Mucosa of rectum (tissue), 2 donors: ENCODE results near the gene CBL.

Source experiments
- H3K27ac ChIP-seq, 2 donors: one replicate each; pipeline ENCODE4 v1.7.0; 2013; ENCODE audit warnings: inconsistent platforms in 2 of 2, low read depth in 2 of 2, low read length in 2 of 2
- H3K27me3 ChIP-seq, 2 donors: one replicate each; pipeline ENCODE4 v1.7.0; 2013; ENCODE audit warnings: low read length in 2 of 2; ENCODE audit not compliant: control insufficient read depth in 2 of 2, insufficient read depth in 2 of 2
- H3K36me3 ChIP-seq, 2 donors: one replicate each; pipeline ENCODE4 v1.7.0; 2013; ENCODE audit warnings: low read length in 2 of 2; ENCODE audit not compliant: control insufficient read depth in 2 of 2, insufficient read depth in 2 of 2
- H3K4me1 ChIP-seq, 2 donors: one replicate each; pipeline ENCODE4 v1.7.0; 2013; ENCODE audit warnings: low read length in 2 of 2, mild to moderate bottlenecking in 1 of 2; ENCODE audit not compliant: control insufficient read depth in 2 of 2, insufficient read depth in 2 of 2
- H3K4me3 ChIP-seq, 2 donors: one replicate each; pipeline ENCODE4 v1.7.0; 2013; ENCODE audit warnings: low read length in 2 of 2
- H3K9ac ChIP-seq, 2 donors: one replicate each; pipeline ENCODE4 v1.7.0; 2013; ENCODE audit warnings: low read length in 2 of 2, low read depth in 1 of 2, mild to moderate bottlenecking in 1 of 2
- H3K9me3 ChIP-seq, 2 donors: one replicate each; pipeline ENCODE4 v1.7.0; 2013; ENCODE audit warnings: low read length in 2 of 2; ENCODE audit not compliant: control insufficient read depth in 2 of 2
- donor health status: healthy.
- donor health status: Normal muscosa, but diverticular disease.

The CBL gene

GRCh38 chr11:119341222-119342022 is 135.3 kb downstream of the CBL start:
- Histone ChIP-seq H3K27me3 (peaks cover 11 to 19% of the 10 kb centered on the region in 2 donors), H3K9ac (no peak overlapping the region), H3K4me1 (peaks cover 19 to 20% of the 10 kb centered on the region in 2 donors), H3K27ac (peak overlapping the region in 1 of 2 donors; percentile 78), H3K36me3 (peaks cover 2 to 3% of the 10 kb centered on the region in 2 donors), H3K4me3 (peak overlapping the region in 1 of 2 donors; percentile 47), H3K9me3 (no peaks in the 10 kb centered on the region)

- Histone ChIP-seq H3K9ac (no peak overlapping the region), H3K27me3 (peaks cover 11 to 19% of the 10 kb centered on the region in 2 donors), H3K27ac (no peak overlapping the region), H3K4me3 (no peak overlapping the region), H3K9me3 (no peaks in the 10 kb centered on the region), H3K36me3 (peaks cover 0 to under 1% of the 10 kb centered on the region in 2 donors), H3K4me1 (peaks cover 18 to 20% of the 10 kb centered on the region in 2 donors)
These were observed 135.8 kb downstream of the CBL start for GRCh38 chr11:119342023-119342300.

- Histone ChIP-seq H3K4me3 (no peak overlapping the region), H3K9ac (no peak overlapping the region), H3K27me3 (peaks cover 11 to 19% of the 10 kb centered on the region in 2 donors), H3K9me3 (no peaks in the 10 kb centered on the region), H3K36me3 (no peaks in the 10 kb centered on the region), H3K4me1 (peaks cover 13 to 16% of the 10 kb centered on the region in 2 donors), H3K27ac (no peak overlapping the region)
These were observed 136.4 kb downstream of the CBL start for GRCh38 chr11:119342362-119343130.

GRCh38 chr11:119343726-119344125 is 137.6 kb downstream of the CBL start:
- H3K27me3 ChIP-seq: peaks cover 11 to 19% of the 10 kb centered on the region in 2 donors
- H3K9me3 ChIP-seq: no peaks in the 10 kb centered on the region
- H3K4me1 ChIP-seq: peaks cover 11 to 16% of the 10 kb centered on the region in 2 donors
- no peaks in the 10 kb centered on the region for H3K36me3 ChIP-seq
- H3K4me3 ChIP-seq: no peak overlapping the region
- H3K9ac ChIP-seq: no peak overlapping the region
- H3K27ac ChIP-seq: no peak overlapping the region

GRCh38 chr11:119344291-119345010 is 138.3 kb downstream of the CBL start:
- no peaks in the 10 kb centered on the region for H3K36me3 ChIP-seq
- no peak overlapping the region for H3K9ac ChIP-seq
- peaks cover 9 to 12% of the 10 kb centered on the region in 2 donors for H3K4me1 ChIP-seq
- peaks cover 9 to 15% of the 10 kb centered on the region in 2 donors for H3K27me3 ChIP-seq
- H3K4me3 ChIP-seq: no peak overlapping the region
- H3K27ac ChIP-seq: no peak overlapping the region
- H3K9me3 ChIP-seq: no peaks in the 10 kb centered on the region

DNA sequence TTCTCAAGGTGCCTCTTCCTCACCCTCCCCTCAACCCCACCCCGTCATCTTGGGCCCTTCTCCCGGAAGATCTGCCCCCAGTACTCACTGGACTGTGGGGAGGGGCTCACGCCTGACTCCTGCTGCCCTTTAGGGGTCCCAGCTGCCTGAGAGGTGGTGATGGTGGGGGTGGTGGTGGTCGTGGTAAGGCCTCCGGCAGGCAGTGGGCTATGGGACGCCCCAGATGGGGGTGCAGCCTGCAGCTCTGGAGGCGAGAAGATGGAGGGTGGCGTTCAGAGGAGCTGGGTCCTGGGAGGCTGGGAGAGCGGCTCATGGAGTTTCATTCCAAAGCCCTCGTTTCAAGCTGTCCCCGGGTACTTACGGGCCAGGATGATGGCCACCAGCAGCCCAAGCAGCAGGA is 139.5 kb downstream of the CBL start:
- Histone ChIP-seq H3K4me3 (no peak overlapping the region), H3K36me3 (no peaks in the 10 kb centered on the region), H3K27ac (no peak overlapping the region), H3K9ac (no peak overlapping the region), H3K4me1 (peaks cover 4 to 9% of the 10 kb centered on the region in 2 donors), H3K27me3 (peaks cover 10 to 14% of the 10 kb centered on the region in 2 donors), H3K9me3 (no peaks in the 10 kb centered on the region)

GRCh38 chr11:119346605-119347004 is 140.5 kb downstream of the CBL start, which contains the start of gene MFRP:
MFRP (minus strand) TSS chr11:119346705; CDS start chr11:119346513, 192 bp downstream.
- H3K9ac ChIP-seq: no peak within 1 kb of the TSS
- H3K27me3 ChIP-seq: peaks cover 1 to 4% of the 10 kb centered on the region in 2 donors
- no peak within 1 kb of the TSS for H3K4me3 ChIP-seq
- H3K36me3 ChIP-seq: no peaks in the 10 kb centered on the region
- no peaks in the 10 kb centered on the region for H3K9me3 ChIP-seq
- no peak within 1 kb of the TSS for H3K27ac ChIP-seq
- H3K4me1 ChIP-seq: peaks cover 0 to under 1% of the 10 kb centered on the region in 2 donors

GRCh38 chr11:119347242-119347641 is 141.1 kb downstream of the CBL start:
- Histone ChIP-seq H3K27me3 (peaks cover 0 to 1% of the 10 kb centered on the region in 2 donors), H3K36me3 (no peaks in the 10 kb centered on the region), H3K9me3 (no peaks in the 10 kb centered on the region), H3K4me3 (no peak overlapping the region), H3K27ac (no peak overlapping the region), H3K9ac (no peak overlapping the region), H3K4me1 (no peaks in the 10 kb centered on the region)

DNA sequence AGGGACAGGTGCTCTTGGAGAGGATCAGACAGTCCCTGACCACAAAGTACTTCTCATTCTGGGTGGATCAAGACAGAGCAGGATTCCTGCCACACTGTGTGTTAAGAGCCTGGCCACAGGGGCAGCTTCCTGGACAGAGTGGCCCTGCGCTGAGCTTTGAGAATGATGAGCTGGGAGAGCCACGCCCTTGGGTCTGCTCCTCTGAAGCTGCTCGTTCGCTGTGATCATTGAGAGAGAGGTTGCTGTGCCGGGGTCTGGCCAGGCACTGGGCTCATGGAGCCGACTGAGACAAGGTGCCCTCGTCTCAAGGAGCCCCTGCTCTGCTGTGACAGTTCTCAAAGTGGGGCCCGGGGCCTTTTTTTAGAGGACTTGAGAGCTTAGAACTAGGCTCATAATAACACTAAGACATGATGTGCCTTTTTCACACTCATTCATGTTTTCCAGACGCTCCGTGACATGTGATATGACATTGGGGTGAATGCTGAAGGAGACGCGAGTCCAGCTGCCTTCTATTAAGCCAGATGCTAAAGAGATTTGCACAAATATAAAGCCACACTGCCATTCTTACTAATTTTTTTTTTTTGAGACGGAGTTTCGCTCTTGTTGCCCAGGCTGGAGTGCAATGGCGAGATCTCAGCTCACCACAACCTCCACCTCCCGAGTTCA is 141.9 kb downstream of the CBL start:
- Histone ChIP-seq H3K4me1 (no peaks in the 10 kb centered on the region), H3K27ac (no peak overlapping the region), H3K9me3 (no peaks in the 10 kb centered on the region), H3K27me3 (peaks cover 0 to 1% of the 10 kb centered on the region in 2 donors), H3K9ac (no peak overlapping the region), H3K4me3 (no peak overlapping the region), H3K36me3 (no peaks in the 10 kb centered on the region)
